Stimulated activated CD8-positive, alpha-beta memory T cell treated with anti-CD3 and anti-CD28 coated beads, Interleukin-12 subunit alpha, Interleukin-12 subunit beta, amount 100 ng/mL, for 1 hour (primary cell): Measurements from ENCODE around the gene DPYSL4.

Source experiments
- DNase-seq: peaks from one replicate; pipeline ENCODE4 v3.0.0-alpha.2; 2020; ENCODE audit warnings: low read depth

DPYSL4 gene

DNA sequence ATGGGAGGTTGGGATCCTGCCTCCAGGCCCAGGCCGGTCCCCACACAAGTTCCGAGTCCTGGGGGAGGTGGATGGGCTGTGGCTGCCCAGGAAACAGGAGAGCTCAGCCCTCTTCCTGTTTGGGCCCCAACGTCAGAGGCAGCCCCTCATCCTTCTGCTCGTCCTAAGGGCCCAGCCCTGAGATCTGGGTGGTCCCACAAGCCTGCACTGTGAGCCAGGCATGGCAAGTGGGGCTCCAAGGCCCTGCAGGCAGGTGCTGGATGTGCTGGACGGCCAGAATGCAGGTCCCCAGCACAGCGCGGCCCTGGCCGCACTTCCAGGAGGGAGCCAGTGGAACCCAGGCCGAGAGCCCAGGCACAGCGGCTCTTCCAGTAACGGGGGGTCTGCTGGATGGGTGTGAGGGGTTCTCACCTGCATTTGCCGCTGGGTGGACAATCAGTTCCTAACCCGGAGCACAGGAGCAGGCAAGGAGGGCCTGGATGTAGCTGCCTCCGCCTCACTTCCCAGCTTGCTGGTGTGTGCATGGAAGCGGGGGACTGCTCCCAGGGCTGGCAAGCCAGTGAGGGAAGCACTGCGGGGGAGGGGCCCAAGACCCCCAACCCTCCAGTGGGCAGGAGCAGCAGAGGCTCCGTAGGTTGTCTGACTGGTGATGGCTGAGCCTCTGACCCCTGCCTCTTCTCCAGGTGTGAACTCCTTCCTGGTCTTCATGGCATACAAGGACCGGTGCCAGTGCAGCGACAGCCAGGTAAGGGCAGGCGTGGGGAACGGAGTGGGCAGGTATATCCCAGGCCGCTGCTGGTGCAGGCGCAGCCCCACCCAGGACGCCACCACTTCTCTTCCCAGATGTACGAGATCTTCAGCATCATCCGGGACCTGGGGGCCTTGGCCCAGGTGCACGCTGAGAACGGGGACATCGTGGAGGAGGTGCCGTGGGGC, 9.7 kb downstream of the DPYSL4 start:
- DNase-seq, result no peak

DNA sequence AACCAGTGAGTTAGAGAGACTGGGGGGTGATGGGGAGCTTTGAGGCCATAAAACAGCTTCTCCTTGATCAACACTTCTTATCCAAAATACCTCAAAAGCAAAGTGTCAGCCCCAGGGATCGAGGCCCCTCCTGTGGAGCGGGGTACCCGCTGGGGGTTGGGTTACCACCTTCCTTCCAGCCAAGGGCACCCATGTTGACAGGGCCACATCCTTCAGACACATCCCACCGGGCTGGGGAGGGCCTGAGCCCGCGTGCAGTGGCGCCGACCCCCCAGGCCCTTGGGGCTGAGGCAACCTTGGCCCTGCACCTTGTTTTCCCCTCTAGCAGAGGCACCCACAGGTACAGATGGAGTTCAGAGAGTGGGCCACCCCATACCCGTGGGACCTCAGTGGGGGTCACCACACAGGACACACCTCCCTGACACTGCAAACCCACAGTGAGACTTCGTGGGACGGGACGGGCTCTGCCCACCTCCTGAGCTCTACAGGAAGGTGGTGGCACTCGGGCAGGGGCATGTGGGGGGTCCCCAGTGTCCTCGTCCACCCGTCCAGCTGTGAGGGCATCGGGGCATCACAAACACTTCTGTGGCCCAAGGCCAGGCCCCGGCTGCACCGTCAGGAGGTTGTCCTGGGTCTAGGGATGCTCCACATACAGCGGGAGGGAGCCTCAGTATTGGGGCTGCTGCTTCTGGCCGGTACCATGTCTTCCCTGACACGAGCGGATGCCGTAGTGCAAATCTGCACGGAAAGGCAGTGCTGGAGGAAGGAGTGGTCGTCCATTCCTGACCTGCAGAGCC, 10.7 kb downstream of the DPYSL4 start:
- no peak for DNase-seq

DNA sequence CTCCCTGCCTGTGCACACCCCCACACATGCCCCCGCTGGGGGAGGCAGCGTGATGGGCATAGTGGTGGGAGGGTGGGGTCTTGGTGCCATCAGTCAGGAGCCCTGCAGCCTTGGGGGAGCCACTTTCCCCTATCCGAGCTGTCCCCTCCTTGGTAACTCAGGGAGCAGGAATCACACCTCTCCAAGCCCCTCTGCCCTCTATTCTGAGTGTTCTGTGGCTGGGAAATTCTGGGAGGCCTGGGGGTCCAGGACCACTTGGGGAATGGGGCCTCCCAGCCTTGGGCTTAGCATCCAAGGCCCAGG, 11.3 kb downstream of the DPYSL4 start:
- DNase-seq, result no peak

DNA sequence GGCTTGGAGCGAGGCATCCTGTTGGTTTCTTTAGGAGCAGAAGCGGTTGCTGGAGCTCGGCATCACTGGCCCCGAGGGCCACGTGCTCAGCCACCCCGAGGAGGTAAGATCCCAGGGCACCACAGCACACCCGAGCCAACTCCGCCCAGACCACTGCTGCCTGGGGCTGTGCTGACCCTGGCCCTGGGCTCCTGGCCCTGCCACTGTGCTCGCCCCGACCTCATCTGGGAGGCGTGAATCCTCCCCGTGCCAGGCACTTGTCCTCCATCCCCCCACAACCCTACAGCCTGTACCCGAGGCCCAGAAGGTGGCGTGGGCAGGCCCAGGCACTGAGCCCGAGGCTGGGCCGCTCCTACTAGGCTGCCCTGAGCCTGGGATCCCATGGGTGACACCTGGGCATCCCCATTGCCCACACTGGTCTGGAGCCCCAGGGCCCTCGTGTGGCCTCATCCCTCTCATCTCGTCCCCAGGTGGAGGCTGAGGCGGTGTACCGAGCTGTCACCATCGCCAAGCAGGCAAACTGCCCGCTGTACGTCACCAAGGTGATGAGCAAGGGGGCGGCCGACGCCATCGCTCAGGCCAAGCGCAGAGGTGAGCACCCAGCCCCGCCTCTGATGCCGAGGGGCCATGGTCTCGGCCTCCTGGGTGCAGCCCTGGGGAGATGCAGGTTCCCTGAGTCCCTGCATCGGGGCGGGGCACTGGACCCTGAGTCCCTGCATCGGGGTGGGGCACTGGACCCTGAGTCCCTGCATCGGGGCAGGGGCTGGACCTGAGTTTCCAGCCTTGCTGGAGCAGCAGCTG, 11.8 kb downstream of the DPYSL4 start:
- DNase-seq, result no peak

DNA sequence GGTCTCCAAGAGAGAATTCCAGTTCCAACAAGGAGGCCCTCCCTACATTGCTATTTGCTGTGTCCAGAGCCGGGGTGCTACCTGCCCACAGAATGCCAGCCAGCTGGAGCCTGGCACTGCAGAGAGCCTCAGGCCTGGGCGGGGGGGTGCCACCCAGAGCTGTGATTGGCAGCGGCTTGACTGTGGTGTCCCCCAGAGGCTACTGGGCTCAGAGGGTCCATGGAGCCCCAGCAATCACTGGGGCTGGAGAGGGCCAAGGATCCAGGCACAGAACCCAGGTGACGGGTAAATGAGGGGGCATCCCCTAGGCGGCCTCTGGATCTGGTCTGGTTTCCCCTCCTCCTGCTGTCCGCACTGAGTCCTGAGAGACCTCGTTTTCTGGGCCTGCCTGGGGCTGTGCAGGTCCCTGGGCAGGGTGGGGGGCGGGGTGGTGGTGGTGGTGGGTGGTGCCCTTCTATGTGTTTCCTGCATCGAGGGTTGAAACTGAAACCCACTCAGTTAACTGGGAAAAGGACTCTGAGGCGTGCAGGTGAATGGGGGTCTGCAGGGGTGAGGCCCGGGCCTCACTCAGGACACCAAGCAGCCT, 12.6 kb downstream of the DPYSL4 start:
- DNase-seq, result no peak

DNA sequence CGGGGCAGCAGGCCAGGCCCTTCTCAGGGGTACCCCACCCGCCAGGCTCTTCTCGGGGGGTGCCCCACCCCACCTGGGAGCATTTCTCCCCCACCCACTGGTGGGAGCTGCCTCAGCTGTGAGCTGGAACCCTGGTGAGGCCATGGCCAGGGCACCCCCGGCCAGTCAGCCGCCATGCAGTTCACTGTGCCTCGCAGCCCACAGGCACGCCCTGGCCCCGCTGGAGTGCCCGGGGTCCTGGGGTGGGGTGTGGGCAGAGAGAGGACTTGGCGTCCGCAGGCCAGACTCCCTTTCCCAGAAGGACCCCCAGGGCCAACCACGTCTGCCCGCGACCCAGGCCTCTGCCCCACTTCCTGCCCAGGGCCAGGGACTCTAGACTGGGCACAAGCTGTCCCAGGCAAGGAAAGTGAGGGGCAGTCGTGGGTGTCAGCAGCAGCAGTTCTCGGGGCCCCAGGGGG, 13.1 kb downstream of the DPYSL4 start:
- DNase-seq, result no peak

DNA sequence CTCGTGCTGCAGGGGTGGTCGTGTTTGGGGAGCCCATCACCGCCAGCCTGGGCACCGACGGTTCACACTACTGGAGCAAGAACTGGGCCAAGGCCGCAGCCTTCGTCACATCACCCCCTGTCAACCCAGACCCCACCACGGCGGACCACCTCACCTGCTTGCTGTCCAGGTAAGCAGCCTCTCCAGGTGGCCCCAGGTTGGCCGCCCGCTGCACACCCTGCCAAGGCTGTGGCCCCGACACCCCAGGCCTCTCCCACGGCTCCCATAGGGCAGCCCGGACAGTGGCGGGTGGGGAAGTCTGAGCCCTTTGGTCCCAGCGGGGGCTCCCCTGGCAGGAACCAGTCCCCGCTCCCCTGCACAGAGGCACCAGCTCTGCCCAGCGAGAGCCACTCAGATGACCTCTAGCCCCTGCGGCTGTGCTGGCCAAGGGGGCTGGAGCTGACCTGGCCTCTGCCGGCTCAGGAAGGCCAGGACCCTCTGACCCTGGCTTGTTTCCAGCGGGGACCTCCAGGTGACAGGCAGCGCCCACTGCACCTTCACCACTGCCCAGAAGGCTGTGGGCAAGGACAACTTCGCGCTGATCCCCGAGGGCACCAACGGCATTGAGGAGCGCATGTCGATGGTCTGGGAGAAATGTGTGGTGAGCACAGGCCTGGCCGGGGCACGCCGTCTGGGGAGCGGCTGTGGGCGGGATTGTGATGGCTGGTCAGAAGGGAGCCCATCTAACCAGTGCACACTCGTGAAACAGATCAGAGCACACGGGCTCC, 13.8 kb downstream of the DPYSL4 start:
- no peak for DNase-seq

DNA sequence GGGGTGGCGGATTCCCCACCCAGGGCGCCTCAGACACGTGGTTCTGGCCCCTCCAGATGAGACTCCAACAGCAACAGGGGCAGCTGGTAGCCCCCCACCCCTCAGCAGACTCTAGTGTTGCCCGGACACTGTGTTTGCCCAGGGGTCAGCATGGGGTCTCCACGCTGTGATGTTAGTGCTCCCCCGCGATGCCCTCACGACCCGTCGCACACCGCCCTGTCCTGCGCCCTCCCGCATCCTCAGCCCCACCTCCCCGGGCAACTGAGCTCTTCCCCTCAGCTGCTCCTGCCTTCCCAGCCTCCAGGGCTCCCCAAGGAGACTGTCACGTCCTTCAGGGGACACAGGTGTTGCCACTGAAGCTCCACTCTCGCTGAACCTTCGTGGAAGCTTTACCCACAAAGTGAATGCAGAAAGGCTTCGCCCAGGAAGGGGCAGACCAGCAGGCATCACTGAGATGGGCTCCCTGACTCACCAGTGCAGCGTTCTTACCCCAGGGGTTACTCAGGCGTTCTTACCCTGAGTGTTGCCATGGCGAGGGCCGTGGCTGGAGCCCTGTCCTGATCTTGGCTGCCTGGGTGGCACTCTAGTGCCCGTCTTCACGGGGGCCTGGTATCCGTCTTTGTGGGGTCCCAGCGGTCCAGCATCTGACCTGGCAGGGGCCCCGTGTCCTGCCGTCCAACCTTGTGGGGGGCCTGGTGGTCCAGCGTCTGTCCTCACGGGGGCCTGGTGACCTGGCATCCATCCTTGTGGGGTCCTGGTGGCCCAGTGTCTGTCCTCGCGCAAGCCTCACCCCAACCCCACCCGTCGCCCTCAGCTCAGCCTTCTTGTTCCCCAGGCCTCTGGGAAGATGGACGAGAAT, 14.6 kb downstream of the DPYSL4 start:
- DNase-seq, result no peak

DNA sequence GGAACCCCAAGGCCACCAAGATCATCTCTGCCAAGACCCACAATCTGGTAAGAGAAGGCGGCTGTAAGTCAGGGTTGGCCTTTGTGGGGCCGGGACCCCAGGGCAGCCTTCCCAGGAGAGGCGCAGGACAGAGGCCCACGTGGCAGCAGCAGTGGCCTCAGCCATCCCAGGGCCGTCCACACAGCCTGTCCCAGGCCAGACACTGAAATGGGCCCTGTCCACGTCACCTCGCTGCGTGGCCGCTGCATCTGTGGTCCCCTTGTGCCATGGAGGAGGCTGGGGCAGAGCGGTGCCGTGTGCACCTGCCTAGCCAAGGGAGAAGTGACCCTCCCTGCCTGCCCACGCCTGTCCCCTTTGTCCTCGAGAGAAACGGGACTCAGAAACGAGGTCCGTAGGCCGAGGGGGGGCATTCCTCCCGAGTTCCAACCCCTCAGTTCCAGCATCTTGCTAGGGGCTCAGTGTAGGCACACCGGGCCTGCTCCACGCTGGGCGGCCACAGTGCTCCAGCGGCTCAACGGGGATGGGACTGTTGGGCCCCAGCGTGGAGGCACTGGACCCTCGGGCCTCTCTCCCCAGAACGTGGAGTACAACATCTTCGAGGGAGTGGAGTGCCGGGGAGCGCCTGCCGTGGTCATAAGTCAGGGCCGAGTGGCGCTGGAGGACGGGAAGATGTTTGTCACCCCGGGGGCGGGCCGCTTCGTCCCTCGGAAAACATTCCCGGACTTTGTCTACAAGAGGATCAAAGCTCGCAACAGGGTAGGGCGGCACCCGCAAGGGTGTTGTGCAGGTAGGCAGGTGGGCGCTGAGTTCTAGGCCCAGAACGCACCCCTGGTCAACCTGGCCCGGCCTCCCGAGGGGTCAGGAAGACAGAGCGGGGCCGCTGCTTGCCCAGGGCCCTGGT, 15.6 kb downstream of the DPYSL4 start:
- DNase-seq, result no peak

DNA sequence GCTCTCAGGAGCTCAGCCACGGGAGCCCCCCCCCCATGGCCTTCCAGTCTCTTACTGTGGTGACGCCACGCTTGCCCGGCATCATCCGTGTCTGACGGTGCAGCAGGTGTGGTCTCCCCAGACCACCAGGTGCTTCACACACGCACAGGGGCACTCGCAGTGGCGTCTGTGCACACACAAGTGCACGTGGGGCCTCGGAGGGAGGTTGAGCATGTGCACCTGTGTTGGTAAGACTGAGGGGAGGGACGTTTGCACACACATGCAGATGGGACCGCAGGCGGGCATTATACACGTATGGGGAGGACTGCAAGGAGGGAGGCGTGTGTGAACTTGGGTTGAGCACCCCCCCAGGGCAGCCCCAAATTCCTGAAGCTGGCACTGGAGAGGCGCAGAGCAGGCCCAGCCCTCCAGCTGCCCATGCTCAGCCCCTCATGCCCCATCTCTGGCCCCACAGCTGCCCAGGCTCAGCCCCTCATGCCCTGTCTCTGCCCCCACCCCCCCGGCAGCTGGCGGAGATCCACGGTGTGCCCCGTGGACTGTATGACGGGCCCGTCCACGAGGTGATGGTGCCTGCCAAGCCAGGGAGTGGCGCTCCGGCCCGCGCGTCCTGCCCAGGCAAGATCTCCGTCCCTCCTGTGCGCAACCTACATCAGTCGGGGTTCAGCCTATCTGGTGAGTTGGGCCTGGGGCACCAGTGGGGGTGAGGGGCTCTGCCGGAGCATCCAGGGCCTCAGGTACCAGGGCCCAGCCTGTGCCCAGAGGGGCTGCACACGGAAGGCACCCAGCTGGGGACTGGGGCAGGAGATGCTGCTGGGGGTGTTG, 16.7 kb downstream of the DPYSL4 start:
- DNase-seq, result no peak

DNA sequence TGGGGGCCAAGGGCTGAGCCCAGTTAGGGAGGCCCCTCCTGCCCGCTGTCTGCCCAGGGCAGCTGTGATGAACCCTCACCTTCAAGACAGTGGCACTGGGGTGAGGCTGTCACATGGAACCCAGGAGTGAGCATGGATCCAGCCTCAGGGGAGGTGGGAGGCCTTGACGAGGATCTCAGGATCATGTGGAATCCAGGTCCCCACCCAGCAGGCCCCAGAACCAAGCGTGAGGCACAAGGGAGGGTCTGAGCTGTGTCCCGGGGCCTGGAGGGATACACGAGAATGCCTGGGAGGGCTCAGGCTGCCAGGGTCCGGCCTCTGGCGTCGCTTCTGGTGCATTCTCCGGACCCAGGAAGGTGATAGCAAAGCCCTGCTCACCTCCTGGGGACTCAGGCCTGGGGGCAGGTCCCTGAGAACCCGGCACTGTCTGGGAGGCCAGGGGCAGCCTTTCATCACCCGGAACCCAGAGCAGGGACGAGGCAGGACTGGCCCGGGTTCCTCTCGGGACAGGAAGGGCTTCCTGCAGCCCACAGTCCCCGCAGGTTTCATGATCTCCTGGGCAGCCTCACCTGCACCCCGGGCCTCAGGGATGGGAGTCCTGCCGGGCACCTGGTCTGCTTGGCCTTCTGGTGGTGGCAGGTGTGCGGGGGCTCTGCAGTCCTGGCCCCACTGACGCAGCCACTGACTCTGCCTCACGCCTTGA, 17.5 kb downstream of the DPYSL4 start:
- no peak for DNase-seq

DNA sequence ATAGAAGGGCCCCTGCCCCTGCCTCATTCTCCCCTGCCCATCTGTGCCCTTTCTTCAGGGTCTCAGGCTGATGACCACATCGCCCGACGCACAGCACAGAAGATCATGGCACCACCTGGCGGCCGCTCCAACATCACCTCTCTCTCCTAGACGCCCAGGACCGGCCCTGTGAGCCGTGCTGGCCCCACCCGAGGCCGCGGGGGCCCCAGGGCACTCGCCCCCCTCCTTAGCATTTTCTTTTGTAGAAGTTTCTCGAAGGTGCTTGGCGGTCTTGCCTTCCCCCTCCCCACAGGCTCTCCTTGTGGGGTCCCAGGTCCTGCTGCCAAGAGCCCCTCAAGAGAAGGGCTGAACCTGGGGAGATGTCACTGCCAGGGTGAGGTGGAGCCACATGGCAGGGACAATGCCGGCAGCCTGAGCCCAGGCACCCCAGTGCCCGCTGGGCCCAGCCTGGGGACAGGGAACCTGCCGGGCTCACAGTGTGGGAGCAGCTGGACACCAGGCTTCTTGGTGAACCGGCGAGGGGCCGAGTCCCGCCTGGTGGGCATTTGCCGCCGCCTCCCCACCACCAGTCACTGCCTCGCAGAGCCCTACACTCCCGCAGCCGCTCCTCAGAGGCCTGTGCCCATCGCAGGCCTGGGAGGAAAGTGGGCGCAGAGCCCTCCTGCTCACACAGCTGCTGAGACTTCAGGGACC, 18.2 kb downstream of the DPYSL4 start:
- no peak for DNase-seq

DNA sequence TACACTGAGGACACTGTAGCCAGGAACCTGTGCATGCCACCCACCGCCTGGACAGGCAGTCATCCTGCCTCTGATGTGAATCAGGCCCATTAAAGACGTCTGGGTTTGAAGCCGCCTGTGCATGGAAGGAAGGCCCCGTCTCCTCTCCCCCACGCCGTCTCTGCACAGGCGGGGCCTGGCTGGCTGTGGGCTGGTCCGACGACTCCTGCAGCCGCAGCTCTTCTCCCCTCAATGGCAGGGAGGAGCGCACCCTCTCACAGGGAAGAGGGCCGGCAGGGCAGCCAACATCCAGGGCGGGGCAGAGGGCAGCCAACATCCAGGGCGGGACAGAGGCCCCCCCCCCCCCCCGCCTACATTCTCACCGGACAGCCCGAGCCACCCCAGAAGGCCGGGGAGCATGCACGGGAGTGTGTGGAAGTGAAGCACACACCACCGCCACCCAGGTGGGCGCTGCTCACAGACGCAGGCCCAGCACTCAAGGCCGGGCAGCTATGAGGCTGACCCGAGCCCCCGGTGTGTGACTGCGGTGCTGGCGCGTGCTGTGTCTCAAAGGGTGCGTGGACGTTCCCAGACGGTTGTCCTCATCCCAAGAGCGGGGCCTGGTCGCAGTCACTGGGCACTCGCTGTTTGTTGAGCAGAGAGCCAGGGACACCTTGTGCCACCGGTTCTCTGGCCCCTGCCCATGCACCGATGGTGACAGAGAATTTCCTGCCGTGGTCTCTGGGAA, 19.1 kb downstream of the DPYSL4 start:
- no peak for DNase-seq

DNA sequence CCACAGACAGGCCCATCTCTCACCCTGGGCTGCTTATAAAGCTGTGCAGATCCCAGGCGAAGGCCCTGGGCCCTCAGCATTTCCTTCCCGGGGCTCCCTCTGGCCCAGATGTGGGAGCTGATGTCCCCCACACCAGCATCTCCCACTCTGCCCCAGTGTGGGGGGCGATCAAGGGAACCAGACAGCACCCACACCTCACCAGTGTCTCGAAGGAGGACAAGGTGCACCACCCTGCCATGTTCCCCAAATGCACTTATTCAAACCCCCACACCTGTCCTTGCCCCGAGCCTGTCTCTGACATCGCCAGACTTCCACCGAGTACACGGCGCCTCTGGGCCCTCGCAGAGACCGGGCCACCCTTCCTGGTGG, 19.6 kb downstream of the DPYSL4 start:
- no peak for DNase-seq

DNA sequence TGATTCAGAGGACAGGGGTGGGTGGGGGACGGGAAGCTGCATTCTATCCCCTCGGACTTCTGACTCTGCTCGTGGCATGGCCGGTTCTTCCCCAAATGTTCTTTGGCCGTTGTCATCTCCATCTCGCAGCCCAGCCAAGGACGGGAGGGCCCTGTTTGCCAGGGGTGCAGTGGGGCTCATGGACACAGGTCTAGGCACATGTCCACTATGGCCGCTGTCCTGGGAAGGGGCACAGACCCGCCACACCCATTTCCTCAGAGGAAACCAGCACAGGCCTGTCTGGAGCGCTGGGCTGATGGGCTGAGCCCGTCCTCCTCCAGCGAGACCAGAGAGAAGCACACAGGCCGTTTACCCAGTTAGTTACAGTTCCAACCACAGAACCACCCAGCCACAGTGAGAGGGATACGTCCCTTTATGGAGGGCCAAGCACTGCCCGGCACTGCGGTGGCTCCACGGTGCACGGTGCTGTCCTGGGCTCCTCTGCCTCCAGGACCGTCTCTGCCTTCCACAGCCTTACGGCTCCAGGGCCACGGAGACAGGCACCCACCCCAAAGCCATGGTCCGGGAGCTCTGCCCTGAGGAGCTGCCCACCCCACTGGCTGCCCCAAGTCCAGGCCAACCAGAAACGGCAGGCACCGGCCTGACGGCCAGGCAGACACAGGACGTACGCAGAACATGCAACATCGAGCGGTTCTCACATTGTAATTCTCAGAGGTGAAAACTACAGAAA, 20.2 kb downstream of the DPYSL4 start:
- DNase-seq, result no peak
